Measurements from ENCODE around the gene SHROOM3.

The SHROOM3 gene

DNA sequence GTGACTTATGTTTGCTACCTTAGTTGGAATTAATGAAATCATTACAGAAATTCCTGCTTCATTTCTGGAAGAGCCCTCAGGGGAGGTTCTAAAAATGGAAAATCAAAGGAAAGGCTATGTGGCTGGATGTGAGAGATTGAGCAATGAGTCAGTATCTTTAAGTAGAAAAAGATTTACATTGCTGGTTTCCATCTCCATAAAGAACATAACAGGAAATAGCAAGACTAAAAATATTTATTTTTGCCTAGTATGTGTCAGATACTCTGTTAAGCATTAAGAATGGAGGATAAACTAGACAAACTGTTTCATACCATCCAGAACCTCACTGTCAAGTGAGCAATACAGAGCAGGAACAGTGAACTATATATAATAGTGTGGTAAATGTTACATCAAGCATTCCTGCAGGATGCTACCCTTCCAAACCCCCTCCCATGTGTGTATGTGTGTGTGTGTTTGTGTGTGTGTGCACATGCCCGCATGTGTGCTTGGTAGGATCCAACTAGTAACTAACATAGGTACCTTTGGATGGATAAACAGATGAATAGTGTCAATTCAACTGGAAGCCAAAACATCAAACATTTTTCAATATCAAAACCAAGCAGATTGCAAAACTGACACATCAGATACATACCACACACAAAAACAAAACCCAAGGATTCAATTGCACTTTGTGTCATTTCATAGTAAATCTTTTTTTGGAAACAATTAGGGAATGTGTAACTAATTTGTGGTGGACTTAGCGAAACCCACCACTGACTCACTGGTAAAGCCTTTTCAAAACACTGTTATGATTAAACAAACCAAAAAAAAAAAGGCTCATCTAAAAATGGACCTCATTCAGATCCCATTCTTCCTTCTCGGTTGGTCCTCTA, 223.4 kb downstream of the SHROOM3 start:
- no peak for TF ChIP-seq TCF12 (IDR thresholded peaks at IDR 0.05; ENCODE audit: low read depth)
- no peak for TF ChIP-seq ZBTB7A (IDR thresholded peaks at IDR 0.05; ENCODE audit: low read depth)
- no peak for TF ChIP-seq REST (IDR thresholded peaks at IDR 0.05; ENCODE audit: low read depth)
- no peak for TF ChIP-seq YY1 (IDR thresholded peaks at IDR 0.05; ENCODE audit: low read depth)
- TF ChIP-seq, protein P1, sequence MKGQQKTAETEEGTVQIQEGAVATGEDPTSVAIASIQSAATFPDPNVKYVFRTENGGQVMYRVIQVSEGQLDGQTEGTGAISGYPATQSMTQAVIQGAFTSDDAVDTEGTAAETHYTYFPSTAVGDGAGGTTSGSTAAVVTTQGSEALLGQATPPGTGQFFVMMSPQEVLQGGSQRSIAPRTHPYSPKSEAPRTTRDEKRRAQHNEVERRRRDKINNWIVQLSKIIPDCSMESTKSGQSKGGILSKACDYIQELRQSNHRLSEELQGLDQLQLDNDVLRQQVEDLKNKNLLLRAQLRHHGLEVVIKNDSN (IDR thresholded peaks at IDR 0.05): no peak
- TF ChIP-seq TAF1 (IDR thresholded peaks at IDR 0.05; ENCODE audit: low read depth): no peak
- no peak for TF ChIP-seq FOXM1 (IDR thresholded peaks at IDR 0.05; ENCODE audit: borderline replicate concordance, low read depth)
- no peak for TF ChIP-seq NFIC (IDR thresholded peaks at IDR 0.05)
- no peak for TF ChIP-seq CREB1 (IDR thresholded peaks at IDR 0.05; ENCODE audit: low read depth)
- TF ChIP-seq, protein P2, sequence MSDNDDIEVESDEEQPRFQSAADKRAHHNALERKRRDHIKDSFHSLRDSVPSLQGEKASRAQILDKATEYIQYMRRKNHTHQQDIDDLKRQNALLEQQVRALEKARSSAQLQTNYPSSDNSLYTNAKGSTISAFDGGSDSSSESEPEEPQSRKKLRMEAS (IDR thresholded peaks at IDR 0.05): no peak
- TF ChIP-seq CEBPB (IDR thresholded peaks at IDR 0.05): no peak
- no peak for TF ChIP-seq RAD21 (IDR thresholded peaks at IDR 0.05; ENCODE audit: low read depth)
- no peak for TF ChIP-seq EP300 (IDR thresholded peaks at IDR 0.05; ENCODE audit: borderline replicate concordance)
- no peak for TF ChIP-seq TEAD4 (IDR thresholded peaks at IDR 0.05)
- TF ChIP-seq EGR1 (IDR thresholded peaks at IDR 0.05): no peak

GRCh38 chr4:76659103-76659490, 224.1 kb downstream of the SHROOM3 start:
- TF ChIP-seq REST (IDR thresholded peaks at IDR 0.05; ENCODE audit: low read depth) (no peak), CEBPB (IDR thresholded peaks at IDR 0.05) (no peak), TCF12 (IDR thresholded peaks at IDR 0.05; ENCODE audit: low read depth) (no peak), TAF1 (IDR thresholded peaks at IDR 0.05; ENCODE audit: low read depth) (no peak), YY1 (IDR thresholded peaks at IDR 0.05; ENCODE audit: low read depth) (no peak), CREB1 (IDR thresholded peaks at IDR 0.05; ENCODE audit: low read depth) (no peak), NFIC (IDR thresholded peaks at IDR 0.05) (no peak), TEAD4 (IDR thresholded peaks at IDR 0.05) (no peak), RAD21 (IDR thresholded peaks at IDR 0.05; ENCODE audit: low read depth) (no peak), FOXM1 (IDR thresholded peaks at IDR 0.05; ENCODE audit: borderline replicate concordance, low read depth) (no peak), ZBTB7A (IDR thresholded peaks at IDR 0.05; ENCODE audit: low read depth) (no peak), EP300 (IDR thresholded peaks at IDR 0.05; ENCODE audit: borderline replicate concordance) (no peak), EGR1 (IDR thresholded peaks at IDR 0.05) (no peak)
- TF ChIP-seq, protein P2 (IDR thresholded peaks at IDR 0.05): no peak
- TF ChIP-seq, protein P1 (IDR thresholded peaks at IDR 0.05): no peak

- no peak for TF ChIP-seq TCF12 (IDR thresholded peaks at IDR 0.05; ENCODE audit: low read depth)
- TF ChIP-seq, protein P1 (IDR thresholded peaks at IDR 0.05): no peak
- TF ChIP-seq EP300 (IDR thresholded peaks at IDR 0.05; ENCODE audit: borderline replicate concordance): no peak
- TF ChIP-seq ZBTB7A (IDR thresholded peaks at IDR 0.05; ENCODE audit: low read depth): no peak
- no peak for TF ChIP-seq RAD21 (IDR thresholded peaks at IDR 0.05; ENCODE audit: low read depth)
- no peak for TF ChIP-seq CREB1 (IDR thresholded peaks at IDR 0.05; ENCODE audit: low read depth)
- TF ChIP-seq TEAD4 (IDR thresholded peaks at IDR 0.05): no peak
- TF ChIP-seq FOXM1 (IDR thresholded peaks at IDR 0.05; ENCODE audit: borderline replicate concordance, low read depth): no peak
- no peak for TF ChIP-seq NFIC (IDR thresholded peaks at IDR 0.05)
- no peak for TF ChIP-seq YY1 (IDR thresholded peaks at IDR 0.05; ENCODE audit: low read depth)
- no peak for TF ChIP-seq TAF1 (IDR thresholded peaks at IDR 0.05; ENCODE audit: low read depth)
- TF ChIP-seq REST (IDR thresholded peaks at IDR 0.05; ENCODE audit: low read depth): no peak
- TF ChIP-seq CEBPB (IDR thresholded peaks at IDR 0.05): no peak
- TF ChIP-seq, protein P2 (IDR thresholded peaks at IDR 0.05): no peak
- TF ChIP-seq EGR1 (IDR thresholded peaks at IDR 0.05): no peak
Observed at GRCh38 chr4:76663824-76664223, 228.8 kb downstream of the SHROOM3 start.

Data from Ishikawa (cell line).